Common myeloid progenitor, CD34-positive (primary cell): ENCODE results near the gene RDX.
"Not testable (repeated sequence)": the region's sequence is repeated elsewhere in the genome, so short reads cannot be mapped to it uniquely, and the experiment has no call there.

Experiments used
- CTCF ChIA-PET: fragments of 350-600 bp; sonication (Branson Sonifier 250); formaldehyde crosslinking; loops from one replicate; lab custom pipeline; 2021; ENCODE audit warnings: antibody characterized with exemption; lab: Charles Lee
- POLR2A ChIA-PET: fragments of 350-600 bp; sonication (Branson Sonifier 250); formaldehyde crosslinking; loops from one replicate; lab custom pipeline; 2021; ENCODE audit warnings: antibody characterized with exemption; lab: Charles Lee
- DNase-seq, 3 donors: peaks; one replicate each; pipeline versions ENCODE4 v3.0.0 to v3.0.0-alpha.2; 2013
- H3K27ac ChIP-seq, 2 experiments: 1 replicate in 1 of 2; 2 replicates in 1 of 2; pipeline ENCODE4 v1.7.0; 2013; ENCODE audit warnings: inconsistent platforms in 2 of 2, low read length in 2 of 2, mild to moderate bottlenecking in 2 of 2, low read depth in 1 of 2, moderate library complexity in 1 of 2; ENCODE audit not compliant: severe bottlenecking in 2 of 2, insufficient read depth in 1 of 2, poor library complexity in 1 of 2
- H3K27me3 ChIP-seq, 5 experiments: replicated peaks in 2 of 5; 1 replicate in 3 of 5; 2 replicates in 2 of 5; pipeline versions ENCODE4 v1.6.1 to v1.7.0; 2013; ENCODE audit warnings: low read length in 4 of 5, mild to moderate bottlenecking in 2 of 5, moderate library complexity in 2 of 5, inconsistent platforms in 1 of 5; ENCODE audit not compliant: insufficient read depth in 5 of 5, control insufficient read depth in 4 of 5
- H3K36me3 ChIP-seq, 4 experiments: 1 replicate in 2 of 4; 2 replicates in 2 of 4; pipeline versions ENCODE4 v1.6.1 to v1.7.0; 2013; ENCODE audit warnings: low read length in 3 of 4, control low read depth in 1 of 4, mild to moderate bottlenecking in 1 of 4; ENCODE audit not compliant: control insufficient read depth in 4 of 4, insufficient read depth in 4 of 4
- H3K4me1 ChIP-seq, 4 experiments: 1 replicate in 3 of 4; 2 replicates in 1 of 4; pipeline versions ENCODE4 v1.6.1 to v1.7.1; 2013; ENCODE audit warnings: low read length in 3 of 4, mild to moderate bottlenecking in 3 of 4, control low read depth in 1 of 4, inconsistent platforms in 1 of 4, moderate library complexity in 1 of 4; ENCODE audit not compliant: control insufficient read depth in 4 of 4, insufficient read depth in 4 of 4; ENCODE audit errors: control extremely low read depth in 1 of 4
- H3K4me3 ChIP-seq, 7 experiments: 1 replicate in 4 of 7; 2 replicates in 3 of 7; pipeline versions ENCODE4 v1.5.1 to v1.7.0; 2013; ENCODE audit warnings: mild to moderate bottlenecking in 7 of 7, low read length in 6 of 7, moderate library complexity in 6 of 7, inconsistent platforms in 2 of 7, low read depth in 2 of 7, control low read depth in 1 of 7; ENCODE audit not compliant: insufficient read depth in 4 of 7, control insufficient read depth in 1 of 7; ENCODE audit errors: extremely low read depth in 1 of 7
- H3K9me3 ChIP-seq, 5 experiments: 1 replicate in 4 of 5; 2 replicates in 1 of 5; pipeline versions ENCODE4 v1.6.1 to v1.7.1; 2013; ENCODE audit warnings: low read length in 4 of 5, mild to moderate bottlenecking in 2 of 5, inconsistent platforms in 1 of 5, low read depth in 1 of 5, moderate library complexity in 1 of 5; ENCODE audit not compliant: control insufficient read depth in 4 of 5, insufficient read depth in 2 of 5; ENCODE audit errors: control extremely low read depth in 1 of 5
- WGBS: methylation state at CpG from one replicate; pipeline ENCODE4 v1.1.5; 2013; ENCODE audit not compliant: insufficient coverage; 5-methylcytosine and 5-hydroxymethylcytosine counted together

RDX gene

DNA sequence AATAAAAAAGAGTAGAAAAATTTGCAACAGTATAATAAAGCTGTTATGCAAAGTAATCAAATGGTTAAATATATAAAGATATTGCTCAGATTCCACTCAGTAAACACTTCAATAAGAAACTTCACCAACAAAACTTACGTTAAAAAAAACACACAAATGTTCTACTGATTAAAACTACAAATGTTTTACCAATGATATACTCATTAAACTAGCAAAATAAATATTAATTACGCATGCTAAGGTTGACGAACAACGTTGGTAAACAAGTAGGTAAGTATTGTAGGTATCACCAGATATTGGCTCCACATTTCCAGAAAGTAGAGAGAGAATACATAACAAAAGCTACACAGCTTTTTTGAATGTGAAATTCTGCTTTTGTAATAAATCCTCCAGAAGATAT, 12.6 kb downstream of the RDX start:
- no peak for DNase-seq
- no CpG with 5 or more reads among the region's 4 CpGs for WGBS
- no peaks in the 10 kb centered on the region for H3K9me3 ChIP-seq
- ChIA-PET CTCF (interaction anchor here (0.6 kb wide), 1 partner anchor 35 kb away, joined by 3 read pairs; no protein-coding TSS in a partner anchor), POLR2A (no interaction called here)
- H3K4me3 ChIP-seq, result no peak overlapping the region
- H3K4me1 ChIP-seq, result peaks cover 2 to 15% (median 9%) of the 10 kb centered on the region in 4 experiments
- H3K27ac ChIP-seq, result no peak overlapping the region
- no peaks in the 10 kb centered on the region for H3K27me3 ChIP-seq
- peaks cover 0 to 6% (median 4%) of the 10 kb centered on the region in 4 experiments for H3K36me3 ChIP-seq

DNA sequence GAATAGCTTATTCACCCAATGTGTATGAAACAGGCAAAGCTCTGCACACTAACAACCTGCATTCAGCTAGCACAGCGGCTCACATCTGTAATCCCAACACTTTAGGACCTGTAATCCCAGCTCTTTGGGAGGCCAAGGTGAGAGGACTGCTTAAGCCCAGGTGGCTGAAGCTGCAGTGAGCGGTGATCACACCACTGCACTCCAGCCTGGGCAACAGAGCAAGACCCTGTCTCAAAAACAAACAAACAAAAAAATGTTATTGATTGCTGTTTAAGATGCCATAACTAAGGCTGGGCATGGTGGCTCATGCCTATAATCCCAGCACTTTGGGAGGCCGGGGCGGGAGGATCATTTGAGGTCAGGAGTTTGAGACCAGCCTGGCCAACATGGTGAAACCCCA, 15.8 kb downstream of the RDX start:
- 100% methylated on average over 1 of the region's 4 CpGs for WGBS
- H3K27me3 ChIP-seq, H3K27ac ChIP-seq, POLR2A ChIA-PET, DNase-seq, H3K4me1 ChIP-seq, H3K9me3 ChIP-seq, H3K4me3 ChIP-seq: not testable (repeated sequence)
- H3K36me3 ChIP-seq, result peaks cover 4 to 22% (median 6%) of the 10 kb centered on the region in 4 experiments
- CTCF ChIA-PET, result interaction anchor here (1.4 to 2.4 kb wide), 4 partner anchors 10 to 31 kb away, joined by 3 to 7 read pairs (median 6); no protein-coding TSS in a partner anchor

GRCh38 chr11:110279881-110280280, 16.5 kb downstream of the RDX start:
- no peak overlapping the region for H3K4me3 ChIP-seq
- ChIA-PET POLR2A (interaction anchor here (0.6 kb wide), 1 partner anchor 38 kb away, joined by 3 read pairs; no protein-coding TSS in a partner anchor), CTCF (interaction anchor here (1.4 to 2.4 kb wide), 3 partner anchors 9 to 12 kb away, joined by 3 to 6 read pairs (median 6); no protein-coding TSS in a partner anchor)
- H3K9me3 ChIP-seq, result peaks cover 0 to 2% (median 0%) of the 10 kb centered on the region in 5 experiments
- no peak for DNase-seq
- no peaks in the 10 kb centered on the region for H3K27me3 ChIP-seq
- H3K36me3 ChIP-seq, result peaks cover 6 to 27% (median 7%) of the 10 kb centered on the region in 4 experiments
- no peaks in the 10 kb centered on the region for H3K4me1 ChIP-seq
- H3K27ac ChIP-seq, result no peak overlapping the region

DNA sequence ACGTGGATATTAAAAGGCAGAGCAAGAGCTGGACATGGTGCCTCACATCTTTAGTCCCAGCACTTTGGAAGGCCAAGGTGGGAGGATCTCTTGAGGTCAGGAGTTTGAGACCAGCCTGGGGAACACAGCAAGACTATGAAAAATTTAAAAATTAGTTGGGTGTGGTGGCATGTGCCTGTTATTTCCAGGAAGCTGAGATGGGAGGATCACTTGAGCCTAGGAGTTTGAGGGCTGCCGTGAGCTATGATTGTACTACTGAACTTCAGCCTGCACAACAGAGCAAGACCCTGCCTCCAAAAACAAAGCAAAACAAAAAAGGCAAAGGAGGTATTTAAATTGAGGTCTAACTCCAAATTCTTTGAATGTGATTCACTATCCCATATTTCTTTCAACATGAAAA, 23.5 kb downstream of the RDX start:
- H3K27ac ChIP-seq, result no peak overlapping the region
- WGBS, result 86% methylated on average over 1 of the region's 2 CpGs
- no peaks in the 10 kb centered on the region for H3K4me1 ChIP-seq
- H3K36me3 ChIP-seq, result peaks cover 12 to 34% (median 24%) of the 10 kb centered on the region in 4 experiments
- ChIA-PET POLR2A (no interaction called here), CTCF (interaction anchor here (0.9 to 1.7 kb wide), 4 partner anchors 14 to 104 kb away, joined by 3 to 9 read pairs (median 4); no protein-coding TSS in a partner anchor)
- no peak for DNase-seq
- H3K4me3 ChIP-seq, result no peak overlapping the region
- H3K27me3 ChIP-seq, result no peaks in the 10 kb centered on the region
- H3K9me3 ChIP-seq, result peaks cover 0 to 2% (median 0%) of the 10 kb centered on the region in 5 experiments

DNA sequence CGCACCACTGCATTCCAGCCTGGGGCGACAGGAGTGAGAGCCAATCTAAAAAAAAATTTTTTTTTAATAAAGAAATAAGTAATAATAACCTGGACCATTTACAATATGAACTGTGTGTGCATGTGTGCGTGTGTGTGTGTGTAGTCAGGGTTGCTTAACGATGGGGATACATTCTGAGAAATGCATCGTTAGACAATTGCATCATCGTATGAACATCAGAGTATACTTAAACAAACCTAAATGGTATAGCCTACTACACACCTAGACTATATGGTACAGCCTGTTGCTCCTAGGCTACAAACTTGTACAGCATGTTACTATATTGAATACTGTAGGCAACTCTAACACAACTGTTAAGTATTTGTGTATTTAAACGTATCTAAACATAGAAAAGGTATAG, 26.4 kb downstream of the RDX start:
- Histone ChIP-seq H3K36me3 (peaks cover 6 to 32% (median 15%) of the 10 kb centered on the region in 4 experiments), H3K4me1 (no peaks in the 10 kb centered on the region), H3K27ac (no peak overlapping the region), H3K9me3 (no peaks in the 10 kb centered on the region), H3K4me3 (no peak overlapping the region), H3K27me3 (no peaks in the 10 kb centered on the region)
- no CpG with 5 or more reads among the region's 7 CpGs for WGBS
- ChIA-PET CTCF (no interaction called here), POLR2A (interaction anchor here (0.6 kb wide), 1 partner anchor 23 kb away, joined by 3 read pairs; no protein-coding TSS in a partner anchor)
- DNase-seq, result no peak

DNA sequence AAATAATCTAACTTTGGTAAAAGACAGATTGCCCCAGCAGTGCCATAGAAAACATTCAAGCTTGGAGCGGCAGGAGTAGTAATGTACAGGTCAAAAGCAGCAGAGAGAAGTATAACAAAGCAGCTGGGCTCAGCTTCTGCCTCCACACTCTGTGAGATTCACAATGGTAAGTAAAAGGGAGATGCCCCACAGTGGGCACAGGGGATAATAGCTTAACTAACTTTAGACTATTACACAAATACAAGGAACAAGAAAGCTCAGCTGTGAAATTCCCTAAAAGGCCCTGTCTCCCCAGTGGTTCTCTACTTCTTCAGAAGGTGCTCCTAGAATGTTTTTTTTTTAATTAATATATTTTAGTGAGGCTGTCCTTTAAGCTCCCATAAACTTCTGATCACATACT, 28.0 kb downstream of the RDX start:
- CTCF ChIA-PET, result interaction anchor here (0.9 to 1.8 kb wide), 5 partner anchors 10 to 177 kb away, joined by 3 to 6 read pairs (median 4); no protein-coding TSS in a partner anchor
- Histone ChIP-seq H3K36me3 (peaks cover 8 to 38% (median 17%) of the 10 kb centered on the region in 4 experiments), H3K27ac (no peak overlapping the region), H3K9me3 (no peaks in the 10 kb centered on the region), H3K4me3 (no peak overlapping the region), H3K27me3 (no peaks in the 10 kb centered on the region), H3K4me1 (no peaks in the 10 kb centered on the region)
- WGBS, result 100% methylated on average over 1 of the region's 1 CpG
- DNase-seq, result no peak
- POLR2A ChIA-PET, result no interaction called here

- CTCF ChIA-PET, result no interaction called here
- Histone ChIP-seq H3K27ac (no peak overlapping the region), H3K9me3 (no peaks in the 10 kb centered on the region), H3K4me3 (no peak overlapping the region), H3K27me3 (no peaks in the 10 kb centered on the region), H3K36me3 (peaks cover 7 to 49% (median 28%) of the 10 kb centered on the region in 4 experiments), H3K4me1 (no peaks in the 10 kb centered on the region)
- POLR2A ChIA-PET, result no interaction called here
- 100% methylated on average over 6 of the region's 6 CpGs for WGBS
- no peak for DNase-seq
Observed at GRCh38 chr11:110262072-110262403, 34.4 kb downstream of the RDX start.
